ENCODE data around the gene RNF32. TPM values are rescaled to one million over a fixed set of nuclear protein-coding genes. Genes with fewer than 3 reads are reported as not detected.
"Not testable (repeated sequence)": the region's sequence is repeated elsewhere in the genome, so short reads cannot be mapped to it uniquely, and the experiment has no call there.

The RNF32 gene
- polyA plus RNA-seq, 1 donor (not counting 4 experiments of a cell fraction or from before 2014, with no cell fraction given) = 0.34 TPM

DNA sequence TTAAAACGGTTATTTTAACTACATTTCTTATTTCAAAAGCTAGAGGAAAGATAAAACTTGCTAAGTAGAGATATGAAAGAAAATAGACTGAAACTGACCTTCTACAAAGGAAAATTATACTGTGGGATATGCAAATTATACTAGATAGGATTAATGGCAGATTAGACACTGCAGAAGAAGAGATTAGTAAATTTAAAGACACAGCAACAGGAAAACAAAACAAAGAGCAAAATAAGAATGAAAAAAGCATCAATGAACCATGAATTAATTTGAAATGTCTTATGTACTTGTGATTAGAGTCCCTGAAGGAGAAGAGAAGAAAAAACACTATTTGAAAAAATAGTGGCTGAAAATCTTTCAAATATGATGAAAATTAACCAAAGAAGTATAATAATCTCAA, 52.3 kb downstream of the RNF32 start:
- Histone ChIP-seq H3K79me2 (ENCODE audit: control insufficient read depth, insufficient read depth, low read length) (no peaks in the 10 kb centered on the region), H3K27ac (ENCODE audit: control insufficient read depth, insufficient read depth, low read length) (no peak overlapping the region), H3K4me3 (ENCODE audit: control insufficient read depth in 2 of 3, extremely low read depth in 1 of 3, insufficient read depth in 2 of 3, low read depth in 1 of 3, low read length in 3 of 3) (no peak overlapping the region), H3K27me3 (ENCODE audit: control insufficient read depth, extremely low read depth, insufficient read depth, low read length) (no peaks in the 10 kb centered on the region), H3K9ac (ENCODE audit: control insufficient read depth, extremely low read depth, insufficient read depth, low read length) (no peak overlapping the region), H2AFZ (ENCODE audit: control insufficient read depth, low read length) (no peak overlapping the region), H3K4me2 (ENCODE audit: control insufficient read depth, extremely low read depth, insufficient read depth, low read depth, low read length) (no peak overlapping the region), H3K9me3 (ENCODE audit: control insufficient read depth, low read depth, low read length) (no peaks in the 10 kb centered on the region), H3K9me1 (ENCODE audit: control insufficient read depth, extremely low read depth, insufficient read depth, low read length) (no peaks in the 10 kb centered on the region), H4K20me1 (ENCODE audit: control insufficient read depth, extremely low read depth, insufficient read depth, low read length) (no peaks in the 10 kb centered on the region), H3K4me1 (ENCODE audit: control insufficient read depth, extremely low read depth, insufficient read depth, low read length) (no peaks in the 10 kb centered on the region), H3K36me3 (ENCODE audit: control insufficient read depth in 2 of 2, extremely low read depth in 1 of 2, insufficient read depth in 2 of 2, low read length in 2 of 2) (no peaks in the 10 kb centered on the region)
- dilution Hi-C loops (cut with MboI; ENCODE audit: extremely low pct_ligation_motif_present, low sequenced_read_pairs) = loop anchor here (25.0 kb wide), 1 partner anchor 881 kb away; the partner anchor contains the start of gene SHH
- TF ChIP-seq CTCF (optimal IDR thresholded peaks at IDR 0.05 in 1 of 3, IDR thresholded peaks at IDR 0.05 in 1 of 3, conservative IDR thresholded peaks at IDR 0.05 in 1 of 3; ENCODE audit: extremely low read depth in 1 of 3, insufficient read depth in 2 of 3, low read length in 3 of 3) = no peak
- no peak for TF ChIP-seq EZH2 (IDR thresholded peaks at IDR 0.05; ENCODE audit: low read length)
- FAIRE-seq (no peak), DNase-seq (ENCODE audit: low read depth, low spot score) (no peak)

- FAIRE-seq = no peak
- H2AFZ ChIP-seq (ENCODE audit: control insufficient read depth, low read length) = no peak overlapping the region
- no peak overlapping the region for H3K4me2 ChIP-seq (ENCODE audit: control insufficient read depth, extremely low read depth, insufficient read depth, low read depth, low read length)
- no peak overlapping the region for H3K4me3 ChIP-seq (ENCODE audit: control insufficient read depth in 2 of 3, extremely low read depth in 1 of 3, insufficient read depth in 2 of 3, low read depth in 1 of 3, low read length in 3 of 3)
- H3K36me3 ChIP-seq (ENCODE audit: control insufficient read depth in 2 of 2, extremely low read depth in 1 of 2, insufficient read depth in 2 of 2, low read length in 2 of 2) = no peaks in the 10 kb centered on the region
- dilution Hi-C loops (cut with MboI; ENCODE audit: extremely low pct_ligation_motif_present, low sequenced_read_pairs) = loop anchor here (25.0 kb wide), 1 partner anchor 881 kb away; the partner anchor contains the start of gene SHH
- no peak for DNase-seq (ENCODE audit: low read depth, low spot score)
- H4K20me1 ChIP-seq (ENCODE audit: control insufficient read depth, extremely low read depth, insufficient read depth, low read length) = no peaks in the 10 kb centered on the region
- H3K79me2 ChIP-seq (ENCODE audit: control insufficient read depth, insufficient read depth, low read length) = no peaks in the 10 kb centered on the region
- no peak overlapping the region for H3K9ac ChIP-seq (ENCODE audit: control insufficient read depth, extremely low read depth, insufficient read depth, low read length)
- H3K27me3 ChIP-seq (ENCODE audit: control insufficient read depth, extremely low read depth, insufficient read depth, low read length) = no peaks in the 10 kb centered on the region
- TF ChIP-seq EZH2 (IDR thresholded peaks at IDR 0.05; ENCODE audit: low read length) (no peak), CTCF (optimal IDR thresholded peaks at IDR 0.05 in 1 of 3, IDR thresholded peaks at IDR 0.05 in 1 of 3, conservative IDR thresholded peaks at IDR 0.05 in 1 of 3; ENCODE audit: extremely low read depth in 1 of 3, insufficient read depth in 2 of 3, low read length in 3 of 3) (no peak)
- H3K27ac ChIP-seq (ENCODE audit: control insufficient read depth, insufficient read depth, low read length) = no peak overlapping the region
- no peaks in the 10 kb centered on the region for H3K9me1 ChIP-seq (ENCODE audit: control insufficient read depth, extremely low read depth, insufficient read depth, low read length)
- no peaks in the 10 kb centered on the region for H3K4me1 ChIP-seq (ENCODE audit: control insufficient read depth, extremely low read depth, insufficient read depth, low read length)
- no peaks in the 10 kb centered on the region for H3K9me3 ChIP-seq (ENCODE audit: control insufficient read depth, low read depth, low read length)
These were observed 53.1 kb downstream of the RNF32 start for GRCh38 chr7:156693627-156694026.

DNA sequence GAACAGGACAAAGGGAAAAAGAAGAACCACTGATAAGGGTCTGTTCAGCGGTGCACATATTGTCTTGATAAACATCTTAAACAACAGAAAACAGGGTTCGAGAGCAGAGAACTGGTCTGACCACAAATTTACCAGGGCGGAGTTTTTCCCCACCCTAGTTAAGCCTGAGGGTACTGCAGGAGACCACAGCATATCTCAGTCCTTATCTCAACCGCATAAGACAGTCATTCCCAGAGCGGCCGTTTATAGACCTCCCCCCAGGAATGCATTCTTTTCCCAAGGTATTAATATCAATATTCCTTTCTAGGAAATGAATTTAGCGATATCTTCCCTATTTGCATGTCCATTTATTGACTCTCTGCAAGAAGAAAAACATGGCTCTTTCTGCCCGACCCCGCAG, 56.7 kb downstream of the RNF32 start:
- H3K4me2 ChIP-seq (ENCODE audit: control insufficient read depth, extremely low read depth, insufficient read depth, low read depth, low read length); H3K36me3 ChIP-seq (ENCODE audit: control insufficient read depth in 2 of 2, extremely low read depth in 1 of 2, insufficient read depth in 2 of 2, low read length in 2 of 2); H3K9me3 ChIP-seq (ENCODE audit: control insufficient read depth, low read depth, low read length); H3K9ac ChIP-seq (ENCODE audit: control insufficient read depth, extremely low read depth, insufficient read depth, low read length); H3K9me1 ChIP-seq (ENCODE audit: control insufficient read depth, extremely low read depth, insufficient read depth, low read length); H2AFZ ChIP-seq (ENCODE audit: control insufficient read depth, low read length); FAIRE-seq; H4K20me1 ChIP-seq (ENCODE audit: control insufficient read depth, extremely low read depth, insufficient read depth, low read length); H3K27ac ChIP-seq (ENCODE audit: control insufficient read depth, insufficient read depth, low read length); H3K79me2 ChIP-seq (ENCODE audit: control insufficient read depth, insufficient read depth, low read length); H3K4me3 ChIP-seq (ENCODE audit: control insufficient read depth in 2 of 3, extremely low read depth in 1 of 3, insufficient read depth in 2 of 3, low read depth in 1 of 3, low read length in 3 of 3); H3K4me1 ChIP-seq (ENCODE audit: control insufficient read depth, extremely low read depth, insufficient read depth, low read length); H3K27me3 ChIP-seq (ENCODE audit: control insufficient read depth, extremely low read depth, insufficient read depth, low read length); DNase-seq (ENCODE audit: low read depth, low spot score): not testable (repeated sequence)
- dilution Hi-C loops (cut with MboI; ENCODE audit: extremely low pct_ligation_motif_present, low sequenced_read_pairs) = loop anchor here (25.0 kb wide), 1 partner anchor 885 kb away; the partner anchor contains the start of gene SHH

GRCh38 chr7:156698512-156698911, 57.9 kb downstream of the RNF32 start:
- H3K27me3 ChIP-seq (ENCODE audit: control insufficient read depth, extremely low read depth, insufficient read depth, low read length); FAIRE-seq: not testable (repeated sequence)

More at GRCh38 chr7:156698512-156698911, 57.9 kb downstream of the RNF32 start:
- H3K9me3 ChIP-seq (ENCODE audit: control insufficient read depth, low read depth, low read length); H2AFZ ChIP-seq (ENCODE audit: control insufficient read depth, low read length); H3K4me1 ChIP-seq (ENCODE audit: control insufficient read depth, extremely low read depth, insufficient read depth, low read length); DNase-seq (ENCODE audit: low read depth, low spot score); H3K9ac ChIP-seq (ENCODE audit: control insufficient read depth, extremely low read depth, insufficient read depth, low read length); H3K4me2 ChIP-seq (ENCODE audit: control insufficient read depth, extremely low read depth, insufficient read depth, low read depth, low read length); H3K27ac ChIP-seq (ENCODE audit: control insufficient read depth, insufficient read depth, low read length); H4K20me1 ChIP-seq (ENCODE audit: control insufficient read depth, extremely low read depth, insufficient read depth, low read length); H3K79me2 ChIP-seq (ENCODE audit: control insufficient read depth, insufficient read depth, low read length); H3K9me1 ChIP-seq (ENCODE audit: control insufficient read depth, extremely low read depth, insufficient read depth, low read length); H3K36me3 ChIP-seq (ENCODE audit: control insufficient read depth in 2 of 2, extremely low read depth in 1 of 2, insufficient read depth in 2 of 2, low read length in 2 of 2); H3K4me3 ChIP-seq (ENCODE audit: control insufficient read depth in 2 of 3, extremely low read depth in 1 of 3, insufficient read depth in 2 of 3, low read depth in 1 of 3, low read length in 3 of 3): not testable (repeated sequence)
- dilution Hi-C loops (cut with MboI; ENCODE audit: extremely low pct_ligation_motif_present, low sequenced_read_pairs) = loop anchor here (25.0 kb wide), 1 partner anchor 886 kb away; the partner anchor contains the start of gene SHH
